Fibroblast of the conjunctiva (primary cell): Measurements from ENCODE around the gene KRTAP29-1.
A peak's percentile ranks its signal among the peaks of the same experiment; 100 is the strongest.

Source experiments
- DNase-seq: peaks from one replicate; pipeline ENCODE4 v3.0.0-alpha.2; 2010; ENCODE audit warnings: low read depth

Gene KRTAP29-1

GRCh38 chr17:41327411-41328120, 24.9 kb upstream of the KRTAP29-1 start:
- no peak for DNase-seq

- no peak for DNase-seq
Measured at GRCh38 chr17:41326173-41327145, 23.8 kb upstream of the KRTAP29-1 start.

- no peak for DNase-seq
Measured at GRCh38 chr17:41325611-41326010, 23.0 kb upstream of the KRTAP29-1 start.

- no peak for DNase-seq
Measured at GRCh38 chr17:41325126-41325525, 22.5 kb upstream of the KRTAP29-1 start.

GRCh38 chr17:41324180-41325075, 21.8 kb upstream of the KRTAP29-1 start:
- DNase-seq: no peak

- DNase-seq: no peak
Measured at GRCh38 chr17:41322903-41323895, 20.5 kb upstream of the KRTAP29-1 start.

- DNase-seq: peak; percentile 68
Measured at GRCh38 chr17:41322094-41322902, 19.6 kb upstream of the KRTAP29-1 start.

GRCh38 chr17:41318231-41318630, 15.6 kb upstream of the KRTAP29-1 start:
- no peak for DNase-seq

GRCh38 chr17:41315814-41316445, 13.3 kb upstream of the KRTAP29-1 start:
- DNase-seq: no peak

- DNase-seq: no peak
Measured at GRCh38 chr17:41315204-41315794, 12.6 kb upstream of the KRTAP29-1 start, which contains the start of gene KRTAP17-1. Gene KRTAP17-1 (minus strand): TSS chr17:41315710. CDS start chr17:41315650, 60 bp downstream.

- DNase-seq: no peak
Measured at GRCh38 chr17:41311111-41311510, 8.5 kb upstream of the KRTAP29-1 start.

- DNase-seq: no peak
Measured at GRCh38 chr17:41308918-41309359, 6.3 kb upstream of the KRTAP29-1 start, which contains the start of gene KRTAP16-1. Gene KRTAP16-1 (minus strand): TSS chr17:41309309. CDS start chr17:41309253, 56 bp downstream.

GRCh38 chr17:41308251-41308917, 5.7 kb upstream of the KRTAP29-1 start:
- no peak for DNase-seq

- DNase-seq: no peak
Measured at GRCh38 chr17:41307647-41308046, 5.0 kb upstream of the KRTAP29-1 start.

- no peak for DNase-seq
Measured at GRCh38 chr17:41304091-41304490, 1.4 kb upstream of the KRTAP29-1 start.

- no peak for DNase-seq
Measured at GRCh38 chr17:41302981-41303380, 330 bp upstream of the KRTAP29-1 start.

- DNase-seq: no peak
Measured at GRCh38 chr17:41301204-41301790, 1.4 kb downstream of the KRTAP29-1 start.
